Measurements from ENCODE around the gene HYCC1. TPM values are rescaled to one million over a fixed set of nuclear protein-coding genes. Genes with fewer than 3 reads are reported as not detected.

HYCC1 gene
- total and polyA plus RNA-seq, 2 donors (not counting 1 experiment from before 2014, with no cell fraction given), result 7.0 to 40.8 TPM

DNA sequence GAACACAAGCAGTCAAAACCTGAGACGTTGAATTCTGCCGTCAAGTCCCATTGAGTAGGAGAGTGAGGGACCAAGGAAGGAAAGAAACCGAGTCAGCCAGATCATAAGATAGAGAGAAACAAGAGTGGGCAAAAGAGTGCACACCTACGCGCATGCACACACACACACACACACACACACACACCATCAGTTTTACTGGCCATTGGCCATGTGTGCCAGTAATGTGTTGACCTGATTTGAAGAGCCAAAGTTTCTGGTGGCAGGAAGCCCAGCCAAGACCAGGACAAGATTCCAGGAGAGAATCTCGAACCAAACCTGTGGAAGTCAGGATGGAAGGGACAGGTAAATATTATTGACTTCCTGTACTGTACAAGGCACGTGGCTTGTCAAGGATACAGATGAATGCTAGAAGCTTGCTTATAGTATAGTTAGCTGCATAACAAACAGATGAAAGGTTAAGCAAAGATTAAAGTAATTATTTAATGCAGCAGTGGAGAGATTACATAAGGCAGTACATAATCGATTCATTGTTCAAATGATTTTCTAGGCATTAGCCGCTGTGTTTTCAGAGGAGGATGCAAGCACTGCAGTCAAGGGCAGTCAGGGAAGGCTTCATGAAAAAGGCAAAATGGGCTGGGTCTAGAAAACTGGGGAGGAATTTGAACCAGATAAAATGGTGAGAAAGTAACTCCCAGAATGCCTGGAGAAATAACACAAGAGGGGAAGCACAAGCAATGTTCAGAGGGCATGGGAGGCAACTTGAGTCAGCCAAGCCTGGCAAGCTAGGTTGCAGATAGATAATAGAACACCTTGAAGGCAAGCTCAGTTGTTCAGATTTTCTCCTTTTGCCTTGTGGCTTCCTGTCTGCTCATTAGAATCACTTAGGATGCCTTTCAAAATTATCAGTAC is 2.7 kb upstream of the HYCC1 start:
- Histone ChIP-seq H3K4me1 (ENCODE audit: control insufficient read depth in 2 of 2, insufficient read depth in 2 of 2, low read length in 2 of 2) (peaks cover 71 to 73% of the 10 kb centered on the region in 2 donors), H4K20me1 (ENCODE audit: control insufficient read depth, insufficient read depth, low read length, poor library complexity, severe bottlenecking) (peaks cover 2% of the 10 kb centered on the region), H3K27ac (ENCODE audit: low read length in 2 of 2) (peak overlapping the region; percentile 57 to 69), H3K9ac (ENCODE audit: low read length) (peak overlapping the region; percentile 17), H3K4me3 (ENCODE audit: control extremely low read depth in 1 of 5, extremely low read depth in 1 of 5, insufficient read depth in 1 of 5, low read depth in 2 of 5, low read length in 4 of 5) (peak overlapping the region in 2 of 5 experiments; percentile 11 to 51), H3K79me2 (ENCODE audit: control insufficient read depth, insufficient read depth, low read length) (peaks cover 23% of the 10 kb centered on the region), H3K36me3 (replicated peaks in 1 of 2; ENCODE audit: control extremely low read depth in 1 of 2, control insufficient read depth in 1 of 2, extremely low read depth in 1 of 2, insufficient read depth in 2 of 2, low read length in 1 of 2) (no peaks in the 10 kb centered on the region), H3K4me2 (replicated peaks; ENCODE audit: low read depth, low read length, poor library complexity, severe bottlenecking) (peak overlapping the region; percentile 72), H2AFZ (ENCODE audit: insufficient read depth, low read depth, low read length, poor library complexity, severe bottlenecking) (peak overlapping the region; percentile 4), H3K9me3 (ENCODE audit: control extremely low read depth in 1 of 3, control insufficient read depth in 2 of 3, insufficient read depth in 1 of 3, low read length in 2 of 3) (peaks cover 0 to 6% (median 2%) of the 10 kb centered on the region in 3 donors), H3K27me3 (replicated peaks in 1 of 4; ENCODE audit: control extremely low read depth in 1 of 4, control insufficient read depth in 3 of 4, insufficient read depth in 4 of 4, low read length in 3 of 4) (no peaks in the 10 kb centered on the region)
- intact Hi-C loops (cut with micrococcal nuclease), result loop anchor here (10.0 kb wide), 3 partner anchors 518 to 1662 kb away; partner anchors contain the start of genes CDCA7L and TRA2A
- ChIA-PET POLR2A (no interaction called here), CTCF (interaction anchor here (1.2 to 3.0 kb wide), 2 partner anchors 8 to 39 kb away, joined by 4 to 27 read pairs; no protein-coding TSS in a partner anchor)
- H3K27ac Mint-ChIP-seq, result peak overlapping the region; percentile 91
- H3K27me3 Mint-ChIP-seq, result no peaks in the 10 kb centered on the region
- peak; percentile 25 for DNase-seq
- ATAC-seq (ENCODE audit: low read depth), result no peak
- 94% methylated on average over 5 of the region's 9 CpGs for WGBS (ENCODE audit: insufficient coverage)
- H3K4me1 Mint-ChIP-seq, result peaks cover 58% of the 10 kb centered on the region
- TF ChIP-seq CTCF (IDR thresholded peaks at IDR 0.05) (no peak), EZH2 (IDR thresholded peaks at IDR 0.05; ENCODE audit: borderline replicate concordance, insufficient read depth, low read depth, low read length, poor library complexity, severe bottlenecking) (no peak)
- H3K9me3 Mint-ChIP-seq (ENCODE audit: insufficient read depth), result peaks cover 2% of the 10 kb centered on the region
- peak overlapping the region; percentile 68 for H3K4me3 Mint-ChIP-seq

All from B cell (primary cell).